Breast epithelium (tissue), 4 donors: ENCODE measurements around the gene MADCAM1. TPM values are rescaled to one million over a fixed set of nuclear protein-coding genes. Genes with fewer than 3 reads are reported as not detected.
"Not testable (repeated sequence)": the region's sequence is repeated elsewhere in the genome, so short reads cannot be mapped to it uniquely, and the experiment has no call there.

Experiments used
- DNase-seq, 2 donors: peaks; one replicate each; pipeline ENCODE4 v3.0.0-alpha.2; 2019; ENCODE audit warnings: low spot score in 2 of 2
- H3K27ac ChIP-seq, 2 donors: fragments of 200-600 bp; sonication (generic) in 1 of 2; one replicate each; pipeline ENCODE4 v1.5.1; 2016 to 2019; ENCODE audit warnings: mild to moderate bottlenecking in 1 of 2
- H3K27me3 ChIP-seq, 2 donors: fragments of 200-600 bp; sonication (generic) in 1 of 2; one replicate each; pipeline versions ENCODE4 v1.5.1 to v1.6.0; 2017 to 2019; ENCODE audit warnings: control low read depth in 1 of 2, mild to moderate bottlenecking in 1 of 2
- H3K36me3 ChIP-seq: fragments of 200-600 bp; one replicate; pipeline ENCODE4 v1.5.1; 2019
- H3K4me1 ChIP-seq, 2 donors: fragments of 200-600 bp; sonication (generic); one replicate each; pipeline ENCODE4 v1.5.1; 2016 to 2019; ENCODE audit warnings: control low read depth in 1 of 2
- H3K4me3 ChIP-seq, 3 donors: fragments of 200-600 bp; sonication (generic); 1 replicate in 2 of 3; 2 replicates in 1 of 3; pipeline ENCODE4 v1.5.1; 2016 to 2019; ENCODE audit warnings: mild to moderate bottlenecking in 3 of 3, moderate library complexity in 2 of 3
- H3K9me3 ChIP-seq, 2 donors: fragments of 200-600 bp; sonication (generic) in 1 of 2; one replicate each; pipeline ENCODE4 v1.5.1; 2016 to 2019; ENCODE audit warnings: control low read depth in 1 of 2
- CTCF ChIP-seq, 3 donors: fragments of 450-650 bp; IDR thresholded peaks; one replicate each; pipeline ENCODE4 v1.5.1; 2016 to 2017; ENCODE audit warnings: antibody characterized with exemption in 3 of 3, mild to moderate bottlenecking in 3 of 3, moderate library complexity in 3 of 3
- POLR2A ChIP-seq: fragments of 450-650 bp; IDR thresholded peaks from one replicate; pipeline ENCODE4 v1.6.1; 2016; ENCODE audit warnings: antibody characterized with exemption, mild to moderate bottlenecking, moderate library complexity
- POLR2AphosphoS5 ChIP-seq, 3 donors: sonication (generic); formaldehyde crosslinking; IDR thresholded peaks; one replicate each; pipeline ENCODE4 v1.6.1; 2017; ENCODE audit warnings: antibody characterized with exemption in 3 of 3
- intact Hi-C: fragments of 100-400 bp; cut with DNase I; formaldehyde crosslinking; loops from one replicate; pipeline ENCODE4 v1.15.1; 2023; ENCODE audit warnings: low total_unique reads
- total RNA-seq, 3 donors: library from RNA; depleted of rRNA; stranded (reverse); fragments of >200 nt; gene quantifications; one replicate each; pipeline ENCODE4 v1.1.0, GENCODE V29; 2016

The MADCAM1 gene
- total RNA-seq: under 1 TPM in 1 of 3 donors, not detected in 2; 0.66 TPM

- H3K4me1 ChIP-seq: peaks cover 0 to 3% of the 10 kb centered on the region in 2 donors
- no peaks in the 10 kb centered on the region for H3K36me3 ChIP-seq
- no peaks in the 10 kb centered on the region for H3K9me3 ChIP-seq
- peaks cover 12 to 35% of the 10 kb centered on the region in 2 donors for H3K27me3 ChIP-seq
- DNase-seq: no peak
- no peak within 1 kb of the TSS for H3K27ac ChIP-seq
- no peak for TF ChIP-seq POLR2AphosphoS5 (IDR thresholded peaks at IDR 0.05)
- TF ChIP-seq POLR2A: no peak
- peak within 1 kb of the TSS in 1 of 3 donors; percentile 58 for H3K4me3 ChIP-seq
- intact Hi-C loops: no loop called here
These were observed at the start of gene MADCAM1 for GRCh38 chr19:496112-496665. Gene MADCAM1 (plus strand): TSS chr19:496486. CDS start chr19:496500, 14 bp downstream.

- DNase-seq: no peak
- H3K27me3 ChIP-seq: no peaks in the 10 kb centered on the region
- no peaks in the 10 kb centered on the region for H3K9me3 ChIP-seq
- no peaks in the 10 kb centered on the region for H3K36me3 ChIP-seq
- no peaks in the 10 kb centered on the region for H3K4me1 ChIP-seq
- no peak overlapping the region for H3K4me3 ChIP-seq
- no peak for TF ChIP-seq CTCF (IDR thresholded peaks at IDR 0.05)
- no peak for TF ChIP-seq POLR2AphosphoS5 (IDR thresholded peaks at IDR 0.05)
- no peak for TF ChIP-seq POLR2A
- intact Hi-C loops: no loop called here
- H3K27ac ChIP-seq: no peak overlapping the region
These were observed 49.2 kb upstream of the MADCAM1 start for GRCh38 chr19:447064-447426.

- no peaks in the 10 kb centered on the region for H3K9me3 ChIP-seq
- no peaks in the 10 kb centered on the region for H3K4me1 ChIP-seq
- H3K27ac ChIP-seq: no peak overlapping the region
- no peak for TF ChIP-seq POLR2A
- H3K27me3 ChIP-seq: no peaks in the 10 kb centered on the region
- H3K36me3 ChIP-seq: no peaks in the 10 kb centered on the region
- no peak overlapping the region for H3K4me3 ChIP-seq
- intact Hi-C loops: no loop called here
- DNase-seq: no peak
These were observed 48.3 kb upstream of the MADCAM1 start for GRCh38 chr19:447816-448560.

- intact Hi-C loops: no loop called here
These were observed 46.4 kb upstream of the MADCAM1 start for GRCh38 chr19:449916-450315.

GRCh38 chr19:450912-451481 lies 45.3 kb upstream of the MADCAM1 start:
- DNase-seq, H3K4me3 ChIP-seq, H3K36me3 ChIP-seq, H3K27me3 ChIP-seq, H3K9me3 ChIP-seq, H3K4me1 ChIP-seq, H3K27ac ChIP-seq: not testable (repeated sequence)
- intact Hi-C loops: loop anchor here (1.0 kb wide), 1 partner anchor 31 kb away; no protein-coding TSS in a partner anchor

More at GRCh38 chr19:449916-450315, 46.4 kb upstream of the MADCAM1 start:
- Histone ChIP-seq H3K27me3 (no peaks in the 10 kb centered on the region), H3K36me3 (no peaks in the 10 kb centered on the region), H3K4me3 (no peak overlapping the region), H3K4me1 (no peaks in the 10 kb centered on the region), H3K9me3 (no peaks in the 10 kb centered on the region), H3K27ac (no peak overlapping the region)
- TF ChIP-seq CTCF (IDR thresholded peaks at IDR 0.05): no peak
- TF ChIP-seq POLR2A: no peak
- no peak for TF ChIP-seq POLR2AphosphoS5 (IDR thresholded peaks at IDR 0.05)
- no peak for DNase-seq

GRCh38 chr19:452829-453228 lies 43.5 kb upstream of the MADCAM1 start:
- H3K27ac ChIP-seq: no peak overlapping the region
- no peaks in the 10 kb centered on the region for H3K36me3 ChIP-seq
- DNase-seq: no peak
- H3K4me3 ChIP-seq: no peak overlapping the region
- H3K4me1 ChIP-seq: no peaks in the 10 kb centered on the region
- no peaks in the 10 kb centered on the region for H3K27me3 ChIP-seq
- no peak for TF ChIP-seq POLR2AphosphoS5 (IDR thresholded peaks at IDR 0.05)
- no peak for TF ChIP-seq POLR2A
- TF ChIP-seq CTCF (IDR thresholded peaks at IDR 0.05): no peak
- no peaks in the 10 kb centered on the region for H3K9me3 ChIP-seq
- intact Hi-C loops: no loop called here
